Measurements from ENCODE around the gene GMNN. TPM values are rescaled to one million over a fixed set of nuclear protein-coding genes. Genes with fewer than 3 reads are reported as not detected.

Gene GMNN
- total RNA-seq, 4 donors from 2014 or later, result 4.5 to 12.8 (median 7.4) TPM

DNA sequence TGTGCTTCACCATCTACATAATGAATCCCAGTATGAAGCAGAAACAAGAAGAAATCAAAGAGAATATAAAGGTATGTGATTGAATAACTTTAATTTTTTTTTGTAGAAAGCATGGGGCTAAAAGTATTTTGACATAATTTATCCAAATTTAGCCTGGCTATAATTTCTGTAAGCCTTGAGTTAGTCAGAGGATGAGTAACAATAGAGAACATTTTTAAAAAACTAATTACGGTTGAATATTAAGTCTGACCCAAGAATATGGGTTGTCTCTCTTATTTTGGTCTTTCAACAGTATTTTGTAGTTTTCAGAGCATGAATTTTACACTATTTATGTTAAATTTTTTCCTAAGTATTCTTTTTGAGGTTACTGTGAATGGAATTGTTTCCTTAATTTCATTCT is 2.5 kb downstream of the GMNN start:
- TF ChIP-seq, protein P1, sequence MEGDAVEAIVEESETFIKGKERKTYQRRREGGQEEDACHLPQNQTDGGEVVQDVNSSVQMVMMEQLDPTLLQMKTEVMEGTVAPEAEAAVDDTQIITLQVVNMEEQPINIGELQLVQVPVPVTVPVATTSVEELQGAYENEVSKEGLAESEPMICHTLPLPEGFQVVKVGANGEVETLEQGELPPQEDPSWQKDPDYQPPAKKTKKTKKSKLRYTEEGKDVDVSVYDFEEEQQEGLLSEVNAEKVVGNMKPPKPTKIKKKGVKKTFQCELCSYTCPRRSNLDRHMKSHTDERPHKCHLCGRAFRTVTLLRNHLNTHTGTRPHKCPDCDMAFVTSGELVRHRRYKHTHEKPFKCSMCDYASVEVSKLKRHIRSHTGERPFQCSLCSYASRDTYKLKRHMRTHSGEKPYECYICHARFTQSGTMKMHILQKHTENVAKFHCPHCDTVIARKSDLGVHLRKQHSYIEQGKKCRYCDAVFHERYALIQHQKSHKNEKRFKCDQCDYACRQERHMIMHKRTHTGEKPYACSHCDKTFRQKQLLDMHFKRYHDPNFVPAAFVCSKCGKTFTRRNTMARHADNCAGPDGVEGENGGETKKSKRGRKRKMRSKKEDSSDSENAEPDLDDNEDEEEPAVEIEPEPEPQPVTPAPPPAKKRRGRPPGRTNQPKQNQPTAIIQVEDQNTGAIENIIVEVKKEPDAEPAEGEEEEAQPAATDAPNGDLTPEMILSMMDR (IDR thresholded peaks at IDR 0.05), result no peak
- no peak for ATAC-seq (ENCODE audit: low FRiP score)
- DNase-seq (ENCODE audit: low spot score), result no peak

DNA sequence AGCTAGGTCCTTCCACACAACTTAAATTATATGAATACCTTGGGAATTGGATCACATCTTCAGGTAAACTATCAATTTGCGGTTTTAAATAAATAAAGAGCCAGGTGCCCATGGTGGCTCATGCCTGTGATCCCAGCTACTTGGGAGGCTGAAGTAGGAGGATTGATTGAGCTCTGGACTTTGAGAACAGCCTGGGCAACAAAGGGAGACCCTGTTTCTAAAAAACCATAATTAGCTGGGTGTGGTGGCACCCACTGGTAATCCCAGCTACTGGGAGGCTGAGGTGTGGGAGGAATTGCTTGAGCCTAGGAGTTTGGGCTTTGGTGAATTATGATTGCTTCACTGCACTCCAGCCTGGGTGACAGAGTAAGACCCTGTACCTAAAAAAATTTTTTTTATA is 3.4 kb downstream of the GMNN start:
- DNase-seq (ENCODE audit: low spot score) (no peak), ATAC-seq (ENCODE audit: low FRiP score) (no peak)
- TF ChIP-seq, protein P1 (IDR thresholded peaks at IDR 0.05), result no peak

DNA sequence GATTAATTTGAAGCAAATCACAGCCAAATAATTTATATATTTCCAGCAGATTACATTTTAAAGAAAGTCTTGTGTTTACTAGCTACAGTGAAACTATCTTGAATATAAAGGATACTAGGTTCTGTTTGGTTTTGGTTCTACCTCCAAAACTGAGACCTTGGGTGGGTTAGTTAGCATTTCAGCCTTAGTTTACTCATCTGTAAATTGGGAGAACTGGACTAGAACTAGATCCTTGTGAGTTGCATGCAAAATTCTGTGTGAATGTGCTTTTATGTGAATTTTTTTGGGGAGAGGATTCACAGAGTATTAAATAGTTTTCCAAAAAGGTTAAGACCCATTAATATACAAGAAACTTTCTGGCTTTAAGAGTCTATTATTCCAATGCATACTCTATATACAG is 4.1 kb downstream of the GMNN start:
- ATAC-seq (ENCODE audit: low FRiP score) (no peak), DNase-seq (ENCODE audit: low spot score) (no peak)
- TF ChIP-seq, protein P1 (IDR thresholded peaks at IDR 0.05), result no peak

DNA sequence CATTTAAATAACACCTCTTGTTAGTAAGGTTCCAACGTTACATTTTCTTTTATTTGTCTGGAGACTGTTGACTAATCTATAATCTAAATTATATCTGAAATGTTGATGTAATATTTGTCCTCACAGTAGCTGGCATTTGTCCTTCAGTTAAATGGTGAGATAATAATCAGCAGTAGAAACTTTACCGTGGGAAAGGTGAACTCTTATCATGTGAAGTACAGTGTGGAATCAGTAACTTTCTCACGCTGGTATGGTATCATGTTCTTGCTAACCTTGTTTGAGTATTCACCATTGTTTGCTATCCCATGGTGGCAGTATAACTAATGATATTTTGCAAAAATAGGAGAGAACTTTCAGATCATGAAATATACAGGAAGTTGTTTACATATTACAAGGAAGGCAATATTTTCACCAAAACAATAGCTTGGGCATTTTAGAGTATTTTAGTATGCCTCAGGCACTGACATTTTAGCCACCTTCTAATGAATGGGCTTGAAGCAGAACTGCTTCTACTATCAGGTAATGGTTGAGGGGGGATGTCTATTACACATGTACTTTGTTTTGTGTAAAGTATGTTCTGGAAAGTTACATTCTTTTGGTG is 4.8 kb downstream of the GMNN start:
- TF ChIP-seq, protein P1 (IDR thresholded peaks at IDR 0.05), result no peak
- no peak for DNase-seq (ENCODE audit: low spot score)
- ATAC-seq (ENCODE audit: low FRiP score), result no peak

DNA sequence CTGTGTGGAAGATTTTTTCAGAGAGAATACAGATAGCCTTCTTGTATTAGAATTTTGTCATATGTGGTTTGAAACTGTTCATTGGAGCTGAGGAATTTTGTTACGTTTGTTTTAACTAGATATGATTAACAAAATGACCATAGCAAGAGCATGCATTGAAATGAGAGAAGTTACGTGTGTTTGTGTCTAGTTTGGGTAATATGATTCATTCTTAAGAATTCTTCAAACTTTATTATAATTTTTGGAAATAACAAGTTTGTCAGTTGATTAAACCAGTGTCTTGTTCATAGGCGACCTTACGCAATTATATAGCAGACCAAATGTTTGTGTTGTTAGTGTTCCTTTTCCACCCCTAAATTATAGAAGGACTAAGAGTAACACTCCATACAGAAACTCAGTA is 5.5 kb downstream of the GMNN start:
- ATAC-seq (ENCODE audit: low FRiP score) (no peak), DNase-seq (ENCODE audit: low spot score) (no peak)
- TF ChIP-seq, protein P1 (IDR thresholded peaks at IDR 0.05), result no peak

DNA sequence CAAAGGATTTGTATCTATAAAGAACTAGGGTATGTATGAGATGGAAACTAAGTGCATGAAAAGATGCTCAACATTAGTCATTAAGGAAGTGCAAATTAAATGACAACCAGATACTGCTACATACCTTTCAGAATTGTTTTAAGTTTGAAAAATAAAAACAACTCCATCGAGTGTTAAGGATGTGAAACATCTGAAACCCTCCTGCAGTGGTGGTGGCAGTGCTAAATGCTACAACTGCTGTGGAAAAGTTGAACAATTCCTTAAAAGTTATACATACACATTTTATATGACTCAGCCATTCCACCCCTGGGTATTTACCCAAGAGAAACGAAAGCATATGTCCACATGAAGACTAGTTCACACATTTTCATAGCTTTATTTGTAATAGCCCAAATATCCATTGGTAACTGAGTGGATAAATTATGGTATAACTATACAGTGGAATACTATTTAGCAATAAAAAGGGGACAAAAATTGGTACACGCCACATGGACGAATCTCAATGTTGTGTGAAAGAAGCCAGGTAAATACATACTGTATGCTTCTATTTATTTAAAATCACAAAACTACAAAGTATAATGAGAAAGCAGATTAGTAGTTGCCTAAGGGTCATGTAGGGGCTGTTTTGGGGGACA is 13.4 kb downstream of the GMNN start:
- TF ChIP-seq, protein P1 (IDR thresholded peaks at IDR 0.05), result no peak
- ATAC-seq (ENCODE audit: low FRiP score) (no peak), DNase-seq (ENCODE audit: low spot score) (no peak)

DNA sequence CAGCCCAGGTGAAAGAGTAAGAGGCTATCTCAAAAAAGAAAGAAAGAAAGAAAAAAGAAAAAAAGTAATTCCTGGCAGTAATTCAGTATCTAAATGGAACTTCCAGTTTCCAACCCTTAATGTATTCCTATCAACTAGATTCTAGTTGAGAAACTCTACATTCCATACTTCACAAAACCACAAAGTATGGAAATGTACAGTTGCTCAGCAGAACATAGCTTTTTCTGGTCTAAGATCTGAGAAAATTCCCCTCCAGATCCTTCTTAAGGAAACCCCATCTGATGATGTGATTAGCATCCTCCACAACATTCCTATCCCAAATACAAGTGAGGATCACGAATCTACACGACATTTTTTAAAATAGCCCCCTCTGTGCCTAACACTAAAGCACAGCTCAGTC is 20.4 kb downstream of the GMNN start:
- no peak for DNase-seq (ENCODE audit: low spot score)
- ATAC-seq (ENCODE audit: low FRiP score), result no peak
- TF ChIP-seq, protein P1 (IDR thresholded peaks at IDR 0.05), result no peak
